ENCODE results near the gene CTBP2. TPM values are rescaled to one million over a fixed set of nuclear protein-coding genes. Genes with fewer than 3 reads are reported as not detected.
"Not testable (repeated sequence)": the region's sequence is repeated elsewhere in the genome, so short reads cannot be mapped to it uniquely, and the experiment has no call there.

Gene CTBP2
- total and polyA plus RNA-seq, 2 of the 13 experiments (the other 11 are each of a cell fraction or from before 2014, with no cell fraction given), result 0.08 TPM; not detected in 1

DNA sequence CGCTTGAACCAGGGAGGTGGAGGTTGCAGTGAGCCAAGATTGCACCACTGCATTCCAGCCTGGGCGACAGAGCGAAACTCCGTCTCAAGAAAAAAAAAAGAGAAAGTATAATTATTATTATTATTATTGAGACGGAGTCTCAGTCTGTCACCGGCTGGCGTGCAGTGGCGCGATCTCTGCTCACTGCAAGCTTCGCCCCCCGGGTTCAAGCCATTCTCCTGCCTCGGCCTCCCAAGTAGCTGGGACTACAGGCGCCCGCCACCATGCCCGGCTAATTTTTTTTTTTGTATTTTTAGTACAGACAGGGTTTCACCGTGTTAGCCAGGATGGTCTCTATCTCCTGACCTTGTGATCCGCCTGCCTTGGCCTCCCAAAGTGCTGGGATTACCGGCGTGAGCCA lies 2.9 kb upstream of the CTBP2 start:
- intact Hi-C loops (cut with micrococcal nuclease; ENCODE audit: unreplicated experiment); H3K4me2 ChIP-seq (ENCODE audit: low read depth, low read length); DNase-seq (ENCODE audit: low spot score); in situ Hi-C loops (cut with HindIII; ENCODE audit: extremely low pct_ligation_motif_present, low pct_unique_long_range_greater_than_20kb); H3K79me2 ChIP-seq (ENCODE audit: insufficient read depth, low read length); H3K4me1 ChIP-seq (ENCODE audit: insufficient read depth, low read length); BruUV-seq (replicated peaks); POLR2A ChIA-PET; H3K9ac ChIP-seq (ENCODE audit: insufficient read depth, low read depth, low read length); H2AFZ ChIP-seq (ENCODE audit: low read length); CTCF ChIA-PET (ENCODE audit: low intra/inter-chr PET ratio, low total read pairs); H3K27ac ChIP-seq (ENCODE audit: extremely low read length, insufficient read depth, low read length); FAIRE-seq; H3K4me3 ChIP-seq (replicated peaks in 1 of 3; ENCODE audit: insufficient read depth in 1 of 3, low read depth in 2 of 3, low read length in 3 of 3); ATAC-seq; H3K9me3 ChIP-seq (ENCODE audit: low read length); H3K36me3 ChIP-seq (replicated peaks in 1 of 2; ENCODE audit: control insufficient read depth in 1 of 2, insufficient read depth in 2 of 2, low read length in 2 of 2); H4K20me1 ChIP-seq (ENCODE audit: insufficient read depth, low read length): not testable (repeated sequence)
- WGBS (ENCODE audit: low lambda C conversion rate), result 79% methylated on average over 19 of the region's 19 CpGs
- H3K27me3 ChIP-seq (ENCODE audit: control insufficient read depth in 1 of 2, insufficient read depth in 2 of 2, low read length in 2 of 2), result peaks cover 6 to 62% of the 10 kb centered on the region in 2 experiments

DNA sequence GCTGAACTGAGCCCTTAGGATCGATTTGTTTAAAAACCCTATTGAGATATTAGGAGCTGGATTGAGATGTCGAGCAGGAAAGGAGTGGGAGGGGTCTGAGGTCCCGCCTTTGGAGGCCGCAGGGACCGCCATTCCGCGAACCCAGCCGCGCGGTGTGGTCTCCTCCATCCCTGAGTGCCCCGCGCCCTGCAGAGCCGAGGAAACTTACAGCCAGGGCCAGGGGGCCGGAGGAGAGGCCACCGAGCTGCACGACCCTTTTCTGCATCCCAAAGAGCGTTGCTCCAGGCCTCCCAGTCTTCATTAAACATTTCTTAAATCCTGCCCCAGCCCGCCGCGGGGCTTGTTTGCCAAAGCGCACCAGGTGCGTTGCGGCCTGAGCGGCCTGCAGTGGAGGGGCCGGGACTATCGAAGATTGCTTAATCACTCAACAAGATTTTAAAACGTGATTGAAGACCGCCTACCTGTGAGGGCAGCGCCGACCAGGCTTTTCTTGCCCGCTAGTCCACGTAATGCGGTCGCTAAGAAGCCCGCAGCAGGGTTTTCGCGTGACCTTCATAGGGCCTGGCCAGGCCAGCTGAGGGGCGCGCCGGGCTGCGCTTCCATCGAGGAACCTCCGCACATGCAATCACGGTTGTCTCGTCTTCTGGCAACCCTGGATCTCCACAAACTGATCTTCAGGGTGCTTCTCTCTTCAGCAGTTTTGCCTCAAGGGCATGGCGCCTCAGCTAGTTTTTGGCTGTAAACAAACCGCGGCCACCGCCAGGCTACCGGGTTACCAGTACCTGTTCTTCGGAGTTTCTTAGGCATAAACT lies 2.0 kb upstream of the CTBP2 start:
- no peaks in the 10 kb centered on the region for H4K20me1 ChIP-seq (ENCODE audit: insufficient read depth, low read length)
- 53% methylated on average over 29 of the region's 51 CpGs for WGBS (ENCODE audit: low lambda C conversion rate)
- H3K9ac ChIP-seq (ENCODE audit: insufficient read depth, low read depth, low read length), result no peak overlapping the region
- ChIA-PET CTCF (ENCODE audit: low intra/inter-chr PET ratio, low total read pairs) (no interaction called here), POLR2A (no interaction called here)
- no peak overlapping the region for H3K4me3 ChIP-seq (replicated peaks in 1 of 3; ENCODE audit: insufficient read depth in 1 of 3, low read depth in 2 of 3, low read length in 3 of 3)
- no peaks in the 10 kb centered on the region for H3K4me1 ChIP-seq (ENCODE audit: insufficient read depth, low read length)
- intact Hi-C loops (cut with micrococcal nuclease; ENCODE audit: unreplicated experiment) (no loop called here), in situ Hi-C loops (cut with HindIII; ENCODE audit: extremely low pct_ligation_motif_present, low pct_unique_long_range_greater_than_20kb) (no loop called here)
- DNase-seq (ENCODE audit: low spot score), result no peak
- H3K4me2 ChIP-seq (ENCODE audit: low read depth, low read length), result no peak overlapping the region
- no peak overlapping the region for H2AFZ ChIP-seq (ENCODE audit: low read length)
- no peak for FAIRE-seq
- no peak overlapping the region for H3K27ac ChIP-seq (ENCODE audit: extremely low read length, insufficient read depth, low read length)
- 0 out of 2 replicates have a peak, but pooled peaks have one; percentile 26 for TF ChIP-seq CEBPB (IDR thresholded peaks at IDR 0.05; ENCODE audit: borderline replicate concordance, low read depth, low read length)
- TF ChIP-seq, protein P1, sequence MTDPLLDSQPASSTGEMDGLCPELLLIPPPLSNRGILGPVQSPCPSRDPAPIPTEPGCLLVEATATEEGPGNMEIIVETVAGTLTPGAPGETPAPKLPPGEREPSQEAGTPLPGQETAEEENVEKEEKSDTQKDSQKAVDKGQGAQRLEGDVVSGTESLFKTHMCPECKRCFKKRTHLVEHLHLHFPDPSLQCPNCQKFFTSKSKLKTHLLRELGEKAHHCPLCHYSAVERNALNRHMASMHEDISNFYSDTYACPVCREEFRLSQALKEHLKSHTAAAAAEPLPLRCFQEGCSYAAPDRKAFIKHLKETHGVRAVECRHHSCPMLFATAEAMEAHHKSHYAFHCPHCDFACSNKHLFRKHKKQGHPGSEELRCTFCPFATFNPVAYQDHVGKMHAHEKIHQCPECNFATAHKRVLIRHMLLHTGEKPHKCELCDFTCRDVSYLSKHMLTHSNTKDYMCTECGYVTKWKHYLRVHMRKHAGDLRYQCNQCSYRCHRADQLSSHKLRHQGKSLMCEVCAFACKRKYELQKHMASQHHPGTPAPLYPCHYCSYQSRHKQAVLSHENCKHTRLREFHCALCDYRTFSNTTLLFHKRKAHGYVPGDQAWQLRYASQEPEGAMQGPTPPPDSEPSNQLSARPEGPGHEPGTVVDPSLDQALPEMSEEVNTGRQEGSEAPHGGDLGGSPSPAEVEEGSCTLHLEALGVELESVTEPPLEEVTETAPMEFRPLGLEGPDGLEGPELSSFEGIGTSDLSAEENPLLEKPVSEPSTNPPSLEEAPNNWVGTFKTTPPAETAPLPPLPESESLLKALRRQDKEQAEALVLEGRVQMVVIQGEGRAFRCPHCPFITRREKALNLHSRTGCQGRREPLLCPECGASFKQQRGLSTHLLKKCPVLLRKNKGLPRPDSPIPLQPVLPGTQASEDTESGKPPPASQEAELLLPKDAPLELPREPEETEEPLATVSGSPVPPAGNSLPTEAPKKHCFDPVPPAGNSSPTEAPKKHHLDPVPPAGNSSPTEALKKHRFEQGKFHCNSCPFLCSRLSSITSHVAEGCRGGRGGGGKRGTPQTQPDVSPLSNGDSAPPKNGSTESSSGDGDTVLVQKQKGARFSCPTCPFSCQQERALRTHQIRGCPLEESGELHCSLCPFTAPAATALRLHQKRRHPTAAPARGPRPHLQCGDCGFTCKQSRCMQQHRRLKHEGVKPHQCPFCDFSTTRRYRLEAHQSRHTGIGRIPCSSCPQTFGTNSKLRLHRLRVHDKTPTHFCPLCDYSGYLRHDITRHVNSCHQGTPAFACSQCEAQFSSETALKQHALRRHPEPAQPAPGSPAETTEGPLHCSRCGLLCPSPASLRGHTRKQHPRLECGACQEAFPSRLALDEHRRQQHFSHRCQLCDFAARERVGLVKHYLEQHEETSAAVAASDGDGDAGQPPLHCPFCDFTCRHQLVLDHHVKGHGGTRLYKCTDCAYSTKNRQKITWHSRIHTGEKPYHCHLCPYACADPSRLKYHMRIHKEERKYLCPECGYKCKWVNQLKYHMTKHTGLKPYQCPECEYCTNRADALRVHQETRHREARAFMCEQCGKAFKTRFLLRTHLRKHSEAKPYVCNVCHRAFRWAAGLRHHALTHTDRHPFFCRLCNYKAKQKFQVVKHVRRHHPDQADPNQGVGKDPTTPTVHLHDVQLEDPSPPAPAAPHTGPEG (CRISPR knock-in tag; IDR thresholded peaks at IDR 0.05), result no peak
- BruUV-seq (replicated peaks), result no TSS peak
- peaks cover 6 to 64% of the 10 kb centered on the region in 2 experiments for H3K27me3 ChIP-seq (ENCODE audit: control insufficient read depth in 1 of 2, insufficient read depth in 2 of 2, low read length in 2 of 2)
- no peaks in the 10 kb centered on the region for H3K79me2 ChIP-seq (ENCODE audit: insufficient read depth, low read length)
- no peaks in the 10 kb centered on the region for H3K36me3 ChIP-seq (replicated peaks in 1 of 2; ENCODE audit: control insufficient read depth in 1 of 2, insufficient read depth in 2 of 2, low read length in 2 of 2)
- no peak for ATAC-seq
- no peaks in the 10 kb centered on the region for H3K9me3 ChIP-seq (ENCODE audit: low read length)

Measured in HepG2 (cell line).